Measurements from ENCODE around the gene MKX.

MKX gene

GRCh38 chr10:27745732-27746396, at the start of gene MKX:
TSS of gene MKX (minus strand) at chr10:27745819. CDS start at chr10:27743415, 2,404 bp downstream.
- peaks cover 79% of the 10 kb centered on the region for H3K27me3 ChIP-seq (ENCODE audit: insufficient read depth, low read length)
- H3K4me3 ChIP-seq (ENCODE audit: low read length): peak within 1 kb of the TSS; percentile 77
- H3K36me3 ChIP-seq (ENCODE audit: insufficient read depth, low read length): no peaks in the 10 kb centered on the region
- peak within 1 kb of the TSS; percentile 72 for H2AFZ ChIP-seq (ENCODE audit: low read depth, low read length)
- peaks cover 21% of the 10 kb centered on the region for H3K4me1 ChIP-seq (ENCODE audit: insufficient read depth, low read length)
- no peaks in the 10 kb centered on the region for H3K9me3 ChIP-seq (ENCODE audit: low read length)

GRCh38 chr10:27794157-27794556, 48.5 kb upstream of the MKX start:
- no peak overlapping the region for H3K4me3 ChIP-seq (ENCODE audit: low read length)
- no peaks in the 10 kb centered on the region for H3K27me3 ChIP-seq (ENCODE audit: insufficient read depth, low read length)

GRCh38 chr10:27792216-27792615, 46.6 kb upstream of the MKX start:
- Histone ChIP-seq H2AFZ (ENCODE audit: low read depth, low read length) (no peak overlapping the region), H3K4me1 (ENCODE audit: insufficient read depth, low read length) (no peaks in the 10 kb centered on the region), H3K36me3 (ENCODE audit: insufficient read depth, low read length) (no peaks in the 10 kb centered on the region), H3K9me3 (ENCODE audit: low read length) (no peaks in the 10 kb centered on the region), H3K27me3 (ENCODE audit: insufficient read depth, low read length) (no peaks in the 10 kb centered on the region), H3K4me3 (ENCODE audit: low read length) (no peak overlapping the region)

More at GRCh38 chr10:27794157-27794556, 48.5 kb upstream of the MKX start:
- Histone ChIP-seq H3K9me3 (ENCODE audit: low read length) (no peaks in the 10 kb centered on the region), H2AFZ (ENCODE audit: low read depth, low read length) (no peak overlapping the region), H3K4me1 (ENCODE audit: insufficient read depth, low read length) (no peaks in the 10 kb centered on the region), H3K36me3 (ENCODE audit: insufficient read depth, low read length) (no peaks in the 10 kb centered on the region)

- H3K36me3 ChIP-seq (ENCODE audit: insufficient read depth, low read length): no peaks in the 10 kb centered on the region
- no peaks in the 10 kb centered on the region for H3K27me3 ChIP-seq (ENCODE audit: insufficient read depth, low read length)
- no peak overlapping the region for H2AFZ ChIP-seq (ENCODE audit: low read depth, low read length)
- H3K4me1 ChIP-seq (ENCODE audit: insufficient read depth, low read length): no peaks in the 10 kb centered on the region
- no peak overlapping the region for H3K4me3 ChIP-seq (ENCODE audit: low read length)
- H3K9me3 ChIP-seq (ENCODE audit: low read length): no peaks in the 10 kb centered on the region
Measured at GRCh38 chr10:27784272-27784671, 38.7 kb upstream of the MKX start.

GRCh38 chr10:27783660-27784059, 38.0 kb upstream of the MKX start:
- Histone ChIP-seq H3K27me3 (ENCODE audit: insufficient read depth, low read length) (no peaks in the 10 kb centered on the region), H3K4me1 (ENCODE audit: insufficient read depth, low read length) (no peaks in the 10 kb centered on the region), H3K4me3 (ENCODE audit: low read length) (no peak overlapping the region), H2AFZ (ENCODE audit: low read depth, low read length) (no peak overlapping the region), H3K9me3 (ENCODE audit: low read length) (no peaks in the 10 kb centered on the region), H3K36me3 (ENCODE audit: insufficient read depth, low read length) (no peaks in the 10 kb centered on the region)

GRCh38 chr10:27779462-27780015, 33.9 kb upstream of the MKX start:
- Histone ChIP-seq H3K4me1 (ENCODE audit: insufficient read depth, low read length) (peaks cover 7% of the 10 kb centered on the region), H2AFZ (ENCODE audit: low read depth, low read length) (no peak overlapping the region), H3K27me3 (ENCODE audit: insufficient read depth, low read length) (no peaks in the 10 kb centered on the region), H3K36me3 (ENCODE audit: insufficient read depth, low read length) (no peaks in the 10 kb centered on the region), H3K9me3 (ENCODE audit: low read length) (no peaks in the 10 kb centered on the region), H3K4me3 (ENCODE audit: low read length) (no peak overlapping the region)

- Histone ChIP-seq H2AFZ (ENCODE audit: low read depth, low read length) (no peak overlapping the region), H3K4me3 (ENCODE audit: low read length) (no peak overlapping the region), H3K27me3 (ENCODE audit: insufficient read depth, low read length) (peaks cover 2% of the 10 kb centered on the region), H3K9me3 (ENCODE audit: low read length) (no peaks in the 10 kb centered on the region), H3K4me1 (ENCODE audit: insufficient read depth, low read length) (peaks cover 13% of the 10 kb centered on the region), H3K36me3 (ENCODE audit: insufficient read depth, low read length) (no peaks in the 10 kb centered on the region)
Measured at GRCh38 chr10:27774831-27775230, 29.2 kb upstream of the MKX start.

GRCh38 chr10:27771231-27771630, 25.6 kb upstream of the MKX start:
- Histone ChIP-seq H3K36me3 (ENCODE audit: insufficient read depth, low read length) (no peaks in the 10 kb centered on the region), H3K4me3 (ENCODE audit: low read length) (no peak overlapping the region), H3K9me3 (ENCODE audit: low read length) (no peaks in the 10 kb centered on the region), H2AFZ (ENCODE audit: low read depth, low read length) (no peak overlapping the region), H3K27me3 (ENCODE audit: insufficient read depth, low read length) (peaks cover 14% of the 10 kb centered on the region), H3K4me1 (ENCODE audit: insufficient read depth, low read length) (peaks cover 13% of the 10 kb centered on the region)

- H3K4me3 ChIP-seq (ENCODE audit: low read length): no peak overlapping the region
- peaks cover 13% of the 10 kb centered on the region for H3K4me1 ChIP-seq (ENCODE audit: insufficient read depth, low read length)
Measured at GRCh38 chr10:27770181-27770580, 24.6 kb upstream of the MKX start.

GRCh38 chr10:27760867-27761266, 15.2 kb upstream of the MKX start:
- no peaks in the 10 kb centered on the region for H3K36me3 ChIP-seq (ENCODE audit: insufficient read depth, low read length)
- H3K9me3 ChIP-seq (ENCODE audit: low read length): no peaks in the 10 kb centered on the region
- no peak overlapping the region for H3K4me3 ChIP-seq (ENCODE audit: low read length)
- no peak overlapping the region for H2AFZ ChIP-seq (ENCODE audit: low read depth, low read length)
- no peaks in the 10 kb centered on the region for H3K27me3 ChIP-seq (ENCODE audit: insufficient read depth, low read length)
- H3K4me1 ChIP-seq (ENCODE audit: insufficient read depth, low read length): peaks cover 5% of the 10 kb centered on the region

More at GRCh38 chr10:27770181-27770580, 24.6 kb upstream of the MKX start:
- no peak overlapping the region for H2AFZ ChIP-seq (ENCODE audit: low read depth, low read length)
- peaks cover 14% of the 10 kb centered on the region for H3K27me3 ChIP-seq (ENCODE audit: insufficient read depth, low read length)
- no peaks in the 10 kb centered on the region for H3K36me3 ChIP-seq (ENCODE audit: insufficient read depth, low read length)
- no peaks in the 10 kb centered on the region for H3K9me3 ChIP-seq (ENCODE audit: low read length)

GRCh38 chr10:27759483-27760272, 14.1 kb upstream of the MKX start:
- Histone ChIP-seq H3K4me3 (ENCODE audit: low read length) (no peak overlapping the region), H3K4me1 (ENCODE audit: insufficient read depth, low read length) (peaks cover 5% of the 10 kb centered on the region), H3K36me3 (ENCODE audit: insufficient read depth, low read length) (no peaks in the 10 kb centered on the region), H2AFZ (ENCODE audit: low read depth, low read length) (no peak overlapping the region), H3K9me3 (ENCODE audit: low read length) (no peaks in the 10 kb centered on the region), H3K27me3 (ENCODE audit: insufficient read depth, low read length) (peaks cover 3% of the 10 kb centered on the region)

GRCh38 chr10:27752673-27753237, 7.1 kb upstream of the MKX start:
- Histone ChIP-seq H3K27me3 (ENCODE audit: insufficient read depth, low read length) (peaks cover 37% of the 10 kb centered on the region), H2AFZ (ENCODE audit: low read depth, low read length) (no peak overlapping the region), H3K4me1 (ENCODE audit: insufficient read depth, low read length) (no peaks in the 10 kb centered on the region), H3K4me3 (ENCODE audit: low read length) (no peak overlapping the region), H3K9me3 (ENCODE audit: low read length) (no peaks in the 10 kb centered on the region), H3K36me3 (ENCODE audit: insufficient read depth, low read length) (no peaks in the 10 kb centered on the region)

- H3K27me3 ChIP-seq (ENCODE audit: insufficient read depth, low read length): peaks cover 73% of the 10 kb centered on the region
- no peak overlapping the region for H3K4me3 ChIP-seq (ENCODE audit: low read length)
Measured at GRCh38 chr10:27748601-27749000, 3.0 kb upstream of the MKX start.

More at GRCh38 chr10:27748601-27749000, 3.0 kb upstream of the MKX start:
- peaks cover 20% of the 10 kb centered on the region for H3K4me1 ChIP-seq (ENCODE audit: insufficient read depth, low read length)
- no peaks in the 10 kb centered on the region for H3K9me3 ChIP-seq (ENCODE audit: low read length)
- no peak overlapping the region for H2AFZ ChIP-seq (ENCODE audit: low read depth, low read length)
- H3K36me3 ChIP-seq (ENCODE audit: insufficient read depth, low read length): no peaks in the 10 kb centered on the region
